ENCODE data around the gene CSTB. TPM values are rescaled to one million over a fixed set of nuclear protein-coding genes. Genes with fewer than 3 reads are reported as not detected.

Gene CSTB
- total RNA-seq, 1 experiment from 2014 or later = 40.7 TPM

DNA sequence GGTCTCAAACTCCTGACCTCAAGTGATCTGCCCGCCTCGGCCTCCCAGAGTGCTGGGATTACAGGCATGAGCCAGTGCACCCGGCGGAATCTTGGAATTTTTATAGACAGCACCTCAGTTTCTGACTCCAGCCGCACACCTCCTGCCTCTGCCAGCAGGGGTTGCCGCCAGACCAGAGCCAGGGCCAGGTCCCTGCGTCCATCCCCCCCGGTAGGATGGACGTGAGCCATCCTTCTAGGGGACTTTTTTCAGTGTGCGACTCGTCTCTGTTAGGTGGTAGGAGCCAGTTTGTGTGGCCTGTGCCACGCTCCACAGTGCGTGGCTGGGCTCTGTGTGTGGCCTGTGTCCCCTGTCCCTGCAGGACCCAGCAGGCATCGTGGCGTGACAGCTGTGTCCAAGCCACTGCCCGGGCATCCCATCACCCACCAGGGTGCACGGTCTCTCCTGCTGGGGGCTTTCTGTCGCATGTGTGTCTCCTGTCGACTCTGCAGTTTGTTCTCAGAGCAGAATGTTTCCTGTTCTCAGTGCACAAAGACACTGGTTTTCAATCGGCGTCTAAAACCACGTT lies 15.6 kb downstream of the CSTB start:
- H3K79me2 ChIP-seq (ENCODE audit: insufficient read depth, low read length) = no peaks in the 10 kb centered on the region
- H3K27ac ChIP-seq (ENCODE audit: insufficient read length, low read depth, low read length) = no peak overlapping the region
- H3K9ac ChIP-seq (ENCODE audit: extremely low read depth, insufficient read length, low read length) = no peak overlapping the region
- no peak overlapping the region; the same call in 1 of the 2 replicates for H3K14ac ChIP-seq (ENCODE audit: insufficient read depth, low read length)
- Mint-ChIP-seq H3K27ac (no peak overlapping the region; a peak in 1 of 7 replicates), H3K36me3 (ENCODE audit: insufficient read depth in 1 of 3, low read depth in 3 of 3) (peaks cover 15 to 41% (median 26%) of the 10 kb centered on the region in 3 experiments), H3K4me1 (no peaks in the 10 kb centered on the region), H3K9me3 (peaks cover 0 to 3% of the 10 kb centered on the region in 2 experiments; a peak in 1 of 5 replicates), H3K4me3 (no peak overlapping the region), H3K27me3 (ENCODE audit: low read depth) (no peaks in the 10 kb centered on the region)
- no peaks in the 10 kb centered on the region for H3K27me3 ChIP-seq (ENCODE audit: insufficient read depth, low read length)
- no peak overlapping the region for H4K91ac ChIP-seq (ENCODE audit: insufficient read length, low read depth, low read length)
- no peaks in the 10 kb centered on the region for H3K23me2 ChIP-seq (ENCODE audit: insufficient read length, low read depth, low read length, poor library complexity, severe bottlenecking)
- no peak overlapping the region for H3K4ac ChIP-seq (ENCODE audit: low read depth, low read length)
- H3K18ac ChIP-seq (ENCODE audit: insufficient read length, low read depth, low read length) = no peak overlapping the region
- no peak overlapping the region for H3K23ac ChIP-seq (ENCODE audit: insufficient read length, low read depth, low read length)
- H4K20me1 ChIP-seq (ENCODE audit: control insufficient read depth, insufficient read depth, insufficient read length) = no peaks in the 10 kb centered on the region
- H4K8ac ChIP-seq (replicated peaks; ENCODE audit: insufficient read length, low read depth, low read length) = no peak overlapping the region
- H2BK12ac ChIP-seq (ENCODE audit: insufficient read length, low read depth, low read length) = no peak overlapping the region
- H3K56ac ChIP-seq (ENCODE audit: insufficient read length, low read depth, low read length) = no peak overlapping the region
- no CpG with 5 or more reads among the region's 22 CpGs for WGBS (ENCODE audit: extremely low coverage, insufficient read length, low lambda C conversion rate)
- no peak overlapping the region for H3T11ph ChIP-seq (ENCODE audit: low read length)
- H2BK15ac ChIP-seq (ENCODE audit: low read depth, low read length) = no peak overlapping the region
- no peak overlapping the region for H3K4me2 ChIP-seq (ENCODE audit: insufficient read depth, insufficient read length, low read length)
- H2BK5ac ChIP-seq (ENCODE audit: insufficient read length, low read length) = no peak overlapping the region
- TF ChIP-seq, protein P1, sequence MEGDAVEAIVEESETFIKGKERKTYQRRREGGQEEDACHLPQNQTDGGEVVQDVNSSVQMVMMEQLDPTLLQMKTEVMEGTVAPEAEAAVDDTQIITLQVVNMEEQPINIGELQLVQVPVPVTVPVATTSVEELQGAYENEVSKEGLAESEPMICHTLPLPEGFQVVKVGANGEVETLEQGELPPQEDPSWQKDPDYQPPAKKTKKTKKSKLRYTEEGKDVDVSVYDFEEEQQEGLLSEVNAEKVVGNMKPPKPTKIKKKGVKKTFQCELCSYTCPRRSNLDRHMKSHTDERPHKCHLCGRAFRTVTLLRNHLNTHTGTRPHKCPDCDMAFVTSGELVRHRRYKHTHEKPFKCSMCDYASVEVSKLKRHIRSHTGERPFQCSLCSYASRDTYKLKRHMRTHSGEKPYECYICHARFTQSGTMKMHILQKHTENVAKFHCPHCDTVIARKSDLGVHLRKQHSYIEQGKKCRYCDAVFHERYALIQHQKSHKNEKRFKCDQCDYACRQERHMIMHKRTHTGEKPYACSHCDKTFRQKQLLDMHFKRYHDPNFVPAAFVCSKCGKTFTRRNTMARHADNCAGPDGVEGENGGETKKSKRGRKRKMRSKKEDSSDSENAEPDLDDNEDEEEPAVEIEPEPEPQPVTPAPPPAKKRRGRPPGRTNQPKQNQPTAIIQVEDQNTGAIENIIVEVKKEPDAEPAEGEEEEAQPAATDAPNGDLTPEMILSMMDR (conservative IDR thresholded peaks at IDR 0.05) = no peak; the same call in 2 of the 3 replicates
- no peaks in the 10 kb centered on the region for H3K9me3 ChIP-seq (ENCODE audit: control insufficient read depth, low read depth, low read length)
- H2BK120ac ChIP-seq (ENCODE audit: low read depth, low read length, poor library complexity, severe bottlenecking) = no peak overlapping the region
- H3K4me1 ChIP-seq (ENCODE audit: insufficient read depth, low read length) = no peaks in the 10 kb centered on the region
- no peaks in the 10 kb centered on the region for H3K79me1 ChIP-seq (ENCODE audit: insufficient read depth, low read depth, low read length, poor library complexity, severe bottlenecking)
- no peak overlapping the region for H2AK5ac ChIP-seq (ENCODE audit: insufficient read length, low read length)
- no peak overlapping the region for H4K5ac ChIP-seq (ENCODE audit: insufficient read length, low read depth, low read length)
- no peak overlapping the region for H2BK20ac ChIP-seq (ENCODE audit: low read depth, low read length, poor library complexity, severe bottlenecking)
- no peak overlapping the region for H2AFZ ChIP-seq (ENCODE audit: low read length)
- no peak for DNase-seq
